KMS-11 (cell line): ENCODE results near the gene ULK1.
"Not testable (repeated sequence)": the region's sequence is repeated elsewhere in the genome, so short reads cannot be mapped to it uniquely, and the experiment has no call there.

ENCODE experiments used
- H2AFZ ChIP-seq: fragments of 200-600 bp; sonication (generic); 2 replicates; pipeline ENCODE4 v1.6.1; 2016; ENCODE audit warnings: antibody characterized with exemption, mixed run types, low read depth
- H3K27ac ChIP-seq: fragments of 200-600 bp; sonication (generic); 2 replicates; pipeline ENCODE4 v1.6.1; 2016; ENCODE audit warnings: mild to moderate bottlenecking, mixed run types
- H3K27me3 ChIP-seq: fragments of 200-600 bp; sonication (generic); 2 replicates; pipeline ENCODE4 v1.6.1; 2017; ENCODE audit warnings: mild to moderate bottlenecking, low read depth, mixed run types, moderate library complexity; ENCODE audit not compliant: insufficient read depth
- H3K36me3 ChIP-seq: fragments of 200-600 bp; sonication (generic); 2 replicates; pipeline ENCODE4 v1.6.1; 2017; ENCODE audit warnings: mild to moderate bottlenecking, mixed run types; ENCODE audit not compliant: insufficient read depth
- H3K4me1 ChIP-seq: fragments of 200-600 bp; sonication (generic); 2 replicates; pipeline ENCODE4 v1.6.1; 2016; ENCODE audit warnings: mild to moderate bottlenecking, low read depth, mixed run types; ENCODE audit not compliant: poor library complexity, severe bottlenecking
- H3K4me2 ChIP-seq: fragments of 200-600 bp; sonication (generic); 2 replicates; pipeline ENCODE4 v1.7.0; 2016; ENCODE audit warnings: mild to moderate bottlenecking, mixed run types
- H3K4me3 ChIP-seq: fragments of 200-600 bp; sonication (generic); IDR thresholded peaks from 2 replicates; pipeline ENCODE4 v1.6.1; 2017; ENCODE audit warnings: low read depth, low read length, mixed read lengths; ENCODE audit not compliant: insufficient read depth
- H3K79me2 ChIP-seq: fragments of 200-600 bp; sonication (generic); 2 replicates; pipeline ENCODE4 v1.6.1; 2016; ENCODE audit warnings: low read depth, mixed run types; ENCODE audit not compliant: insufficient read depth
- H3K9ac ChIP-seq: fragments of 200-600 bp; sonication (generic); 2 replicates; pipeline ENCODE4 v1.6.1; 2016; ENCODE audit warnings: mild to moderate bottlenecking, mixed run types
- H4K20me1 ChIP-seq: fragments of 200-600 bp; sonication (generic); 2 replicates; pipeline ENCODE4 v1.6.1; 2016; ENCODE audit warnings: mild to moderate bottlenecking, mixed run types; ENCODE audit not compliant: insufficient read depth
- TF ChIP-seq, protein P1 (sequence below): fragments of 200-600 bp; sonication (generic); conservative IDR thresholded peaks from 2 replicates; pipeline ENCODE4 v1.6.1; 2017; ENCODE audit warnings: low read depth, mild to moderate bottlenecking, antibody characterized with exemption, low read length, moderate library complexity, mixed read lengths

Gene ULK1

DNA sequence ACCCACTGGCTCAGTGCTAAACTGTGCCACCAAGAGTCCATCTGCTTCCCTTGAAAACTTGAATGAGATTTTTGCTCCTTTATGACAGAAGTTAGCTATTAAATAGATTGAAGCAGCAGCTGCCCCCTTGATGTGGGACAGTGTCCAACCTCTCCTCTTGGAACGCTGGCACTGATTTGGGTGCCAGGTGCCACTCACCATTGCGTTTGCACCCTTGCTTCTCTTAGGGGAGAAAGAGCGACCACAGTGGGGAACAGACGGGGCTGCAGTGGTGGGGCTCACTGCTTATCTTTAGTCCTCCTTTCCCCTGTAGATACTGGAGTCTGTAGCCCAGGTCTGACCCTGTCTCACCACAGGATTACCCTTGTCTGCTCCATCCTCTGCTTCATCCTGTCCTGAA, 64.7 kb downstream of the ULK1 start:
- Histone ChIP-seq H3K27ac (no peak overlapping the region), H3K4me1 (no peaks in the 10 kb centered on the region), H4K20me1 (no peaks in the 10 kb centered on the region), H3K27me3 (no peaks in the 10 kb centered on the region), H3K36me3 (no peaks in the 10 kb centered on the region), H3K4me3 (no peak overlapping the region), H3K4me2 (no peak overlapping the region), H2AFZ (no peak overlapping the region), H3K79me2 (peaks cover 53% of the 10 kb centered on the region), H3K9ac (no peak overlapping the region)
- TF ChIP-seq, protein P1, sequence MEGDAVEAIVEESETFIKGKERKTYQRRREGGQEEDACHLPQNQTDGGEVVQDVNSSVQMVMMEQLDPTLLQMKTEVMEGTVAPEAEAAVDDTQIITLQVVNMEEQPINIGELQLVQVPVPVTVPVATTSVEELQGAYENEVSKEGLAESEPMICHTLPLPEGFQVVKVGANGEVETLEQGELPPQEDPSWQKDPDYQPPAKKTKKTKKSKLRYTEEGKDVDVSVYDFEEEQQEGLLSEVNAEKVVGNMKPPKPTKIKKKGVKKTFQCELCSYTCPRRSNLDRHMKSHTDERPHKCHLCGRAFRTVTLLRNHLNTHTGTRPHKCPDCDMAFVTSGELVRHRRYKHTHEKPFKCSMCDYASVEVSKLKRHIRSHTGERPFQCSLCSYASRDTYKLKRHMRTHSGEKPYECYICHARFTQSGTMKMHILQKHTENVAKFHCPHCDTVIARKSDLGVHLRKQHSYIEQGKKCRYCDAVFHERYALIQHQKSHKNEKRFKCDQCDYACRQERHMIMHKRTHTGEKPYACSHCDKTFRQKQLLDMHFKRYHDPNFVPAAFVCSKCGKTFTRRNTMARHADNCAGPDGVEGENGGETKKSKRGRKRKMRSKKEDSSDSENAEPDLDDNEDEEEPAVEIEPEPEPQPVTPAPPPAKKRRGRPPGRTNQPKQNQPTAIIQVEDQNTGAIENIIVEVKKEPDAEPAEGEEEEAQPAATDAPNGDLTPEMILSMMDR, result no peak

DNA sequence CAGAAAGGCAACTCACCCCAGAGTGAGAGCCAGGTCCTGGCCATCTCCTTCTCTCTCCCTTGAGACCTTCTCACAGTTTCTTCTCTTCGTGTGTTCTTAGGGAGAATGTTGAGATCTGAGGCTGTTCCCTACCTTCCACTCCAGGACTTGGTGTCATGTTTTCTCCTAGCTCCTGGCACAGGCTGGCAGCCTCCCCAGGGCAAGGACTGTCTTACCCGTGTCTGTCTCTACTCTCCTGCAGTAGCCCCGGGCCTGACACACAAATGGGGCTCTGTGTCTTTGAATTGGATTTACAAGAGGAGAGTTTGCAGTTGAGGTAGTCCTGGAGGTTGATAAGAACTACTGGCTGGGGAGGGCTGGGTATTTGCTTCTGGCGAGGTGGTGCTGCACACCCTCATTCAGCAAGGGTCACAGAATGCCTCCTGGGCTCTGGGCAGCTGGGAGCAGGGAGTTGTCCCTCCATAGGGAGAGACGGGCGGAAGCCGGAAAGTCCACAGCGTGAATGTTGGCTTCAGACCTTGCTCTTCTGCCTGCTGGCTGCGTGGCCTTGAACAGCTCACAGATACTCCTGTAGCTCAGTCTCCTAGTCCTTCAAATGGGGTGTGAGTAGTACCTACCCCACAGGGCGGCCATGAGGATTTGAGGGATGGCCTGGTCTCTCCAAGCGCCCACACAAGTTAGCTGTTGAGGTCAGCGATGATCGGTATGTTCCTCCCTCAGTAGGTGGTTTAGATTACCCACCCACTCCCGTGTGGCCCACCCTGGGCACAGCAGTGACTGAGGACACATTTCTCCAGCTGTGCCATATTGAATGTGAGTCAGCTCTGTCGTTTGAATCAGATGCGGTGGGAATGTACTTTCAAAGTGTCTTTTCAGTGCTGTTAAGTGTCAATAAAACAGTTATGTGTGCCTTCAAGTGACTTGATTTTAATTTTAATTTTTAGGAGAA, 65.5 kb downstream of the ULK1 start:
- Histone ChIP-seq H3K4me2 (no peak overlapping the region), H3K79me2 (peaks cover 53% of the 10 kb centered on the region), H3K36me3 (no peaks in the 10 kb centered on the region), H3K4me3 (no peak overlapping the region), H3K9ac (no peak overlapping the region), H3K27ac (no peak overlapping the region), H4K20me1 (no peaks in the 10 kb centered on the region), H3K27me3 (no peaks in the 10 kb centered on the region), H3K4me1 (no peaks in the 10 kb centered on the region), H2AFZ (no peak overlapping the region)
- TF ChIP-seq, protein P1, result no peak

DNA sequence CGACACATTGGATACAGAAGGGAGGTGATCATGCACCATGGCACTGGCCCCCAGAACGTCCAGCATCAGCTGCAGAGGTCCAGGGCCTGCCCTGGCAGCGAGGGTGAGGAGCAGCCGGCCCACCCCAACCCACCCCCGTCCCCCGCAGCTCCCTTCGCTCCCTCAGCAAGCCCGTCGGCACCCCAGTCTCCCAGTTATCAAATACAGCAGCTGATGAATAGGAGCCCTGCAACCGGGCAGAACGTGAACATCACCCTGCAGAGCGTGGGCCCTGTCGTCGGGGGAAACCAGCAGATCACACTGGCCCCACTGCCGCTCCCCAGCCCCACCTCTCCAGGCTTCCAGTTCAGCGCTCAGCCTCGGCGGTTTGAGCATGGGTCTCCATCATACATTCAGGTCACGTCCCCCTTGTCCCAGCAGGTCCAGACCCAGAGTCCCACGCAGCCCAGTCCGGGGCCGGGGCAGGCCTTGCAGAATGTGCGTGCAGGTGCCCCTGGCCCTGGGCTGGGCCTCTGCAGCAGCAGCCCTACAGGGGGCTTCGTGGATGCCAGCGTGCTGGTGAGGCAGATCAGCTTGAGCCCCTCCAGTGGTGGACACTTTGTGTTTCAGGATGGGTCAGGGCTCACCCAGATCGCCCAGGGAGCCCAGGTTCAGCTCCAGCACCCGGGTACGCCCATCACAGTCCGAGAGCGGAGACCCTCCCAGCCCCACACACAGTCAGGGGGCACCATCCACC, 66.3 kb downstream of the ULK1 start:
- H3K4me2 ChIP-seq, H3K9ac ChIP-seq, H3K36me3 ChIP-seq, H4K20me1 ChIP-seq, H3K4me1 ChIP-seq, H3K27me3 ChIP-seq, H3K4me3 ChIP-seq, H2AFZ ChIP-seq, H3K27ac ChIP-seq: not testable (repeated sequence)
- H3K79me2 ChIP-seq, result peaks cover 58% of the 10 kb centered on the region

DNA sequence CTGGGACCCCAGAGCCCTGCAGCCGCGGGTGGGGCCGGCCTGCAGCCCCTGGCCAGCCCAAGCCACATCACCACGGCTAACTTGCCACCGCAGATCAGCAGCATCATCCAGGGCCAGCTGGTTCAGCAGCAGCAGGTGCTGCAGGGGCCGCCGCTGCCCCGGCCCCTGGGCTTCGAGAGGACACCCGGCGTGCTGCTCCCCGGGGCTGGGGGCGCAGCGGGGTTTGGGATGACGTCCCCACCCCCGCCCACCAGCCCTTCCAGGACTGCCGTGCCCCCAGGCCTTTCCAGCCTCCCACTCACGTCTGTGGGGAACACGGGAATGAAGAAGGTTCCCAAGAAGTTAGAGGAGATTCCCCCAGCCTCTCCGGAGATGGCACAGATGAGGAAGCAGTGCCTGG, 66.9 kb downstream of the ULK1 start:
- H3K27me3 ChIP-seq, H3K36me3 ChIP-seq, H3K27ac ChIP-seq, H2AFZ ChIP-seq, H3K4me3 ChIP-seq, H3K4me2 ChIP-seq, H3K9ac ChIP-seq, H3K4me1 ChIP-seq, H4K20me1 ChIP-seq: not testable (repeated sequence)
- H3K79me2 ChIP-seq, result peaks cover 54% of the 10 kb centered on the region

DNA sequence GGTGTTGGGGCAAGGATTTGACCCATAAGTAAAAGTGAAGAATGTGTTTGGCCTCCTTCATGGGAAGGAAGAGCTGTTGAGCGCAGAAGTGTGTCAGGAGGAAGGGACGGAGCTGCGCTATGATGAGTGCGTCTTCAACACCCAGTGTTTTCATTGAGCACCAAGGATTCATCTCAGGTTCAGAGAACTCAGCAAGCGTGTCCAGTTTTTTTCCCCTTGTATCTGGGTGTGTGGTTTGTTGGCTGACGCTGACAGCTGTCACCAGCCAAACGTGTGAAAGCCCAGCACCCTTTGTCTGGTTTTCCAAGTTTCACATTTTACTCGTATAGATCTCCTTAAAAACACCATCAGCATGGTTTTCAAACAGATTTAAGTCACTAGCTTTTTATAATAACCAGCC, 67.6 kb downstream of the ULK1 start:
- no peak overlapping the region for H3K4me3 ChIP-seq
- H3K9ac ChIP-seq, result no peak overlapping the region
- TF ChIP-seq, protein P1, result no peak
- no peak overlapping the region for H3K4me2 ChIP-seq
- no peaks in the 10 kb centered on the region for H3K27me3 ChIP-seq
- peaks cover 47% of the 10 kb centered on the region for H3K79me2 ChIP-seq
- H3K27ac ChIP-seq, result no peak overlapping the region
- H2AFZ ChIP-seq, result no peak overlapping the region
- H3K4me1 ChIP-seq, result no peaks in the 10 kb centered on the region
- no peaks in the 10 kb centered on the region for H3K36me3 ChIP-seq
- H4K20me1 ChIP-seq, result no peaks in the 10 kb centered on the region
